Mesothelial cell of epicardium (in vitro differentiated cells): ENCODE results near the gene LEFTY1. TPM values are rescaled to one million over a fixed set of nuclear protein-coding genes. Genes with fewer than 3 reads are reported as not detected.
A peak's percentile ranks its signal among the peaks of the same experiment; 100 is the strongest.
"Not testable (repeated sequence)": the region's sequence is repeated elsewhere in the genome, so short reads cannot be mapped to it uniquely, and the experiment has no call there.

Experiments
- DNase-seq, 2 experiments: peaks; one replicate each; pipeline ENCODE4 v3.0.0; 2021; ENCODE audit warnings: low spot score in 2 of 2; ENCODE audit not compliant: unreplicated experiment in 2 of 2
- H3K27ac Mint-ChIP-seq: 2 replicates; pipeline ENCODE4 v1.8.0; 2021; ENCODE audit warnings: mixed read lengths
- H3K27me3 Mint-ChIP-seq: 2 replicates; pipeline ENCODE4 v1.8.0; 2021; ENCODE audit warnings: low read depth, mixed read lengths
- H3K36me3 Mint-ChIP-seq: 2 replicates; pipeline ENCODE4 v1.8.0; 2021; ENCODE audit warnings: mixed read lengths
- H3K4me1 Mint-ChIP-seq: 2 replicates; pipeline ENCODE4 v1.8.0; 2021; ENCODE audit warnings: mixed read lengths
- H3K4me3 Mint-ChIP-seq: 2 replicates; pipeline ENCODE4 v1.8.0; 2021; ENCODE audit warnings: mild to moderate bottlenecking, moderate library complexity, mixed read lengths
- H3K9me3 Mint-ChIP-seq: 2 replicates; pipeline ENCODE4 v1.8.0; 2021; ENCODE audit warnings: mixed read lengths
- total RNA-seq: library from RNA; stranded (reverse); gene quantifications from 3 replicates; pipeline ENCODE4 v1.2.1, GENCODE V29; 2021
- TF ChIP-seq, protein P1 (sequence below): fragments of 200-600 bp; sonication (generic); IDR thresholded peaks from one replicate; pipeline ENCODE4 v1.5.0; 2021; ENCODE audit warnings: antibody characterized with exemption; ENCODE audit not compliant: unreplicated experiment

The LEFTY1 gene, protein sequence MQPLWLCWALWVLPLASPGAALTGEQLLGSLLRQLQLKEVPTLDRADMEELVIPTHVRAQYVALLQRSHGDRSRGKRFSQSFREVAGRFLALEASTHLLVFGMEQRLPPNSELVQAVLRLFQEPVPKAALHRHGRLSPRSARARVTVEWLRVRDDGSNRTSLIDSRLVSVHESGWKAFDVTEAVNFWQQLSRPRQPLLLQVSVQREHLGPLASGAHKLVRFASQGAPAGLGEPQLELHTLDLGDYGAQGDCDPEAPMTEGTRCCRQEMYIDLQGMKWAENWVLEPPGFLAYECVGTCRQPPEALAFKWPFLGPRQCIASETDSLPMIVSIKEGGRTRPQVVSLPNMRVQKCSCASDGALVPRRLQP
- total RNA-seq, result 1.6 to 1.7 TPM (median 1.6 TPM) in 3 replicates

DNA sequence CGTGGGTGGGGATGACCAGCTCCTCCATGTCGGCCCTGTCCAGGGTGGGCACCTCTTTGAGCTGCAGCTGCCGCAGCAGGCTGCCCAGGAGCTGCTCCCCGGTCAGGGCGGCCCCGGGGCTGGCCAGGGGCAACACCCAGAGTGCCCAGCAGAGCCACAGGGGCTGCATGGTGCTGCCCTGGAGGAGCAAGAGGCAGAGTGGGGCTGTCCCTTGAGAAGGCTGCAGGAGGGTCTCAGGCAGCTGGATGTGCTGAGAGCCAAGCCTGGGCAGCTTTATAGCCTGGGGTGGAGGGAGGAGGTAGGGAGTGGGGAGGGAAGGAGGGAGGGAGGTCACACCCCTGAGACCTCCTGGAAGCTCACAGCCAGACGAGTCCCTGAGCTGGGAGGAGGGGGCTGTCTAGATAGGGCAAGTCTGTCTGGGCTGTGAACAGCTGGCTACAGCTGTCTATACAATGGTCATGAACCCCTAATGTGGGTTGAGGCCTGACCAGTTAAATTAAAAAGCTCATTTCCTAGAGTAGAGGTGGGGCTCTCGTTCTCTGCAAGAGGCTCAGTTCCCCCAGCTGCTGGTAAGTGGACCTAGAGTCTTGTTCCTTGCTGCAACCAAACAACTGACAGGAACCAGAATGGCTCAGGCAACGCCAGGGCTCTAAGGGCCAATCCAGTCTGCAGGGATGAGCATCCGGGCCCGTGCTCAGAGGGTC is at the start of gene LEFTY1:
Gene LEFTY1, minus strand, starts transcription at position 249 of the 704 bp plus-strand sequence. Its CDS starts 80 bp downstream, at position 169.
- Mint-ChIP-seq H3K36me3 (no peaks in the 10 kb centered on the region), H3K27me3 (peaks cover 11% of the 10 kb centered on the region), H3K9me3 (no peaks in the 10 kb centered on the region), H3K4me1 (peaks cover 3% of the 10 kb centered on the region), H3K27ac (no peak within 1 kb of the TSS), H3K4me3 (peak within 1 kb of the TSS; percentile 46)
- TF ChIP-seq, protein P1, sequence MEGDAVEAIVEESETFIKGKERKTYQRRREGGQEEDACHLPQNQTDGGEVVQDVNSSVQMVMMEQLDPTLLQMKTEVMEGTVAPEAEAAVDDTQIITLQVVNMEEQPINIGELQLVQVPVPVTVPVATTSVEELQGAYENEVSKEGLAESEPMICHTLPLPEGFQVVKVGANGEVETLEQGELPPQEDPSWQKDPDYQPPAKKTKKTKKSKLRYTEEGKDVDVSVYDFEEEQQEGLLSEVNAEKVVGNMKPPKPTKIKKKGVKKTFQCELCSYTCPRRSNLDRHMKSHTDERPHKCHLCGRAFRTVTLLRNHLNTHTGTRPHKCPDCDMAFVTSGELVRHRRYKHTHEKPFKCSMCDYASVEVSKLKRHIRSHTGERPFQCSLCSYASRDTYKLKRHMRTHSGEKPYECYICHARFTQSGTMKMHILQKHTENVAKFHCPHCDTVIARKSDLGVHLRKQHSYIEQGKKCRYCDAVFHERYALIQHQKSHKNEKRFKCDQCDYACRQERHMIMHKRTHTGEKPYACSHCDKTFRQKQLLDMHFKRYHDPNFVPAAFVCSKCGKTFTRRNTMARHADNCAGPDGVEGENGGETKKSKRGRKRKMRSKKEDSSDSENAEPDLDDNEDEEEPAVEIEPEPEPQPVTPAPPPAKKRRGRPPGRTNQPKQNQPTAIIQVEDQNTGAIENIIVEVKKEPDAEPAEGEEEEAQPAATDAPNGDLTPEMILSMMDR, result no peak
- DNase-seq, result no peak

DNA sequence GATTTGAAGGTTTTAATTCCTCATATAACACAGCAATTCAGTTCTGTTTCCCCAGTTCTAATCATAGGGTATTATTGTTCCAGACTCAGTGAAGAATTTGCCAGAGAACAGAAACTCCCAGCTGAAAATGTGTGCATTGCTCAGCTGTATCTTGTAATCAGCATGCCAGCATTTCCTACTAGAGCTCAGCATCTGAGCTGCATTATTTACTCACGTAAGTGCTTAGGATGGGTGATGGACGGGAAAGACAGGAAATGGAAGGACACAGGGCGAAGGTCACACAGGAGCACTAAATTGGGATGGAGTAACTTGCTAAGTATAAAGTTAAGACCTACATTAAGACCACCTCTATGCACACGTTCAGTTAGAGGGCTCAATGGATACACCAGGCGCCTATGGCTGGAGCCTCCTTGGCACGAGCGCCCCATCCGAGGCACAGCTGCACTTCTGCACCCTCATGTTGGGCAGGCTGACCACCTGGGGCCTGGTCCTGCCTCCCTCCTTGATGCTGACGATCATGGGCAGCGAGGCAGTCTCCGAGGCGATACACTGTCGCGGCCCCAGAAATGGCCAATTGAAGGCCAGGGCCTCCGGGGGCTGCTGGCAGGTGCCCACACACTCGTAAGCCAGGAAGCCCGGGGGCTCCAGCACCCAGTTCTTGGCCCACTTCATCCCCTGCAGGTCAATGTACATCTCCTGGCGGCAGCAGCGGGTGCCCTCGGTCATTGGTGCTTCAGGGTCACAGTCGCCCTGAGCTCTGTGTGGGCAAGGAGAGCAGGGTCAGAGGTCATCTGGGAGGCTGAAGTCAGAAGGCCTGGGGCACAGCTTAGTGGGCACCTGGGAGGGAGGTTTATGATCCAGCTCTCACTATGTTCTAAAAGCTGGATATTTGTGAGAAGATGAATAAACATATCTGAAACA is 48.4 kb upstream of the LEFTY1 start:
- no peaks in the 10 kb centered on the region for H3K36me3 Mint-ChIP-seq
- no peak overlapping the region for H3K27ac Mint-ChIP-seq
- no peak for DNase-seq
- peaks cover 1% of the 10 kb centered on the region for H3K27me3 Mint-ChIP-seq
- peaks cover 8% of the 10 kb centered on the region for H3K4me1 Mint-ChIP-seq
- H3K4me3 Mint-ChIP-seq, result no peak overlapping the region
- no peaks in the 10 kb centered on the region for H3K9me3 Mint-ChIP-seq
- TF ChIP-seq, protein P1, result no peak

DNA sequence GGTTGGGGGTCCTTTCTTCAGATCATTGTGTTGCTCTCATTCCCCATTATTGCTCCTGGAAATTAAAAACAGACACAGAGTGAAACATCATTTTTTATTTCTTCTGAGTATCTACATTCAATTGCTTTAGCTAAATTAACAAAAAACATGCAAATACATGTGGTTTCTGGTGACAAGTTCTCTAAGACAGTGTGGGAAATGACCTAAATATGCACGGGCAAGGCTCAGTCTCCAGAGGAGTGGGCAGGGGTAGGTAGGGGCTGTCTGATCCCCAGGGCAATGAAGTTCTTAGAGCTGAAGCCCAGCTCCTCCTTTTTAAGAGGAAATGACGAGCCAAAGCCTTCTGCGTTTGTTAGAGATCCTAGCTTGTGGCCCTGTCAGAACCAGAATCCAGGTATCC is 47.6 kb upstream of the LEFTY1 start:
- H3K9me3 Mint-ChIP-seq, result no peaks in the 10 kb centered on the region
- no peak overlapping the region for H3K4me3 Mint-ChIP-seq
- peaks cover 9% of the 10 kb centered on the region for H3K4me1 Mint-ChIP-seq
- DNase-seq, result no peak
- H3K36me3 Mint-ChIP-seq, result no peaks in the 10 kb centered on the region
- TF ChIP-seq, protein P1, result no peak
- peaks cover 1% of the 10 kb centered on the region for H3K27me3 Mint-ChIP-seq
- H3K27ac Mint-ChIP-seq, result no peak overlapping the region

- H3K27me3 Mint-ChIP-seq, H3K4me1 Mint-ChIP-seq, H3K27ac Mint-ChIP-seq, DNase-seq, H3K9me3 Mint-ChIP-seq, H3K36me3 Mint-ChIP-seq, H3K4me3 Mint-ChIP-seq: not testable (repeated sequence)
These were observed 47.1 kb upstream of the LEFTY1 start for GRCh38 chr1:225936086-225936485.

DNA sequence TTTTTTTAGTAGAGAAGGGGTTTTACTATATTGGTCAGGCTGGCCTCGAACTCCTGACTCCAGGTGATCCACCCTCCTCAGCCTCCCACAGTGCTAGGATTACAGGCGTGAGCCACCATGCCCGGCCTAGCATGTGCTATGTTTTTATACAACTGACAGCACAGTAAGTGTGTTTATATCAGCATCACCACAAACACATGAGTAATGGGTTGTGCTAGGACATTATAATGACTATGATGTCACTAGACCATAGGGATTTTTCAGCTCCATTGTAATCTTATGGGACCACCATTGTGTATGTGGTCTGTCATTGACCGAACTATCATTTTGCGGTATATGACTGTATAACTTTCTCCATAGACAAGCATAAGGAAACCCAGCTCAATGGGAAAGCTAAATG is 45.8 kb upstream of the LEFTY1 start:
- Mint-ChIP-seq H3K36me3 (no peaks in the 10 kb centered on the region), H3K4me1 (peaks cover 10% of the 10 kb centered on the region), H3K27ac (no peak overlapping the region), H3K27me3 (no peaks in the 10 kb centered on the region), H3K9me3 (no peaks in the 10 kb centered on the region), H3K4me3 (no peak overlapping the region)
- no peak for DNase-seq
- TF ChIP-seq, protein P1, result no peak
